Smooth muscle cell (in vitro differentiated cells): Measurements from ENCODE around the gene B3GAT1. TPM values are rescaled to one million over a fixed set of nuclear protein-coding genes. Genes with fewer than 3 reads are reported as not detected.

Experiments used
- DNase-seq: peaks from one replicate; lab custom pipeline; 2025; ENCODE audit not compliant: unreplicated experiment; lab: John Stamatoyannopoulos, UW
- H2AFZ ChIP-seq: fragments of 200-600 bp; sonication (generic); 2 replicates; pipeline ENCODE4 v1.6.0; 2016; ENCODE audit warnings: antibody characterized with exemption, low read depth, mild to moderate bottlenecking
- H3F3A ChIP-seq: fragments of 200-600 bp; sonication (generic); 2 replicates; pipeline ENCODE4 v1.6.0; 2017; ENCODE audit warnings: antibody characterized with exemption, low read depth
- H3K27ac ChIP-seq: fragments of 200-600 bp; sonication (generic); 2 replicates; pipeline ENCODE4 v1.5.1; 2016; ENCODE audit warnings: low read depth, mild to moderate bottlenecking
- H3K27me3 ChIP-seq: fragments of 200-600 bp; sonication (generic); 2 replicates; pipeline ENCODE4 v1.6.1; 2016; ENCODE audit warnings: low read depth, mild to moderate bottlenecking
- H3K36me3 ChIP-seq: fragments of 200-600 bp; sonication (generic); 2 replicates; pipeline ENCODE4 v1.5.1; 2016; ENCODE audit warnings: low read depth
- H3K4me1 ChIP-seq: fragments of 200-600 bp; sonication (generic); 2 replicates; pipeline ENCODE4 v1.5.1; 2016; ENCODE audit warnings: low read depth
- H3K4me2 ChIP-seq: fragments of 200-600 bp; sonication (generic); 2 replicates; pipeline ENCODE4 v1.6.0; 2016; ENCODE audit warnings: mild to moderate bottlenecking
- H3K4me3 ChIP-seq: fragments of 200-600 bp; sonication (generic); 2 replicates; pipeline ENCODE4 v1.5.1; 2016; ENCODE audit warnings: mild to moderate bottlenecking
- H3K79me2 ChIP-seq: fragments of 200-600 bp; sonication (generic); 2 replicates; pipeline ENCODE4 v1.6.0; 2016; ENCODE audit warnings: low read depth, mild to moderate bottlenecking
- H3K9ac ChIP-seq: fragments of 200-600 bp; sonication (generic); 2 replicates; pipeline ENCODE4 v1.6.0; 2016; ENCODE audit warnings: low read depth
- H3K9me3 ChIP-seq: fragments of 200-600 bp; sonication (generic); replicated peaks from 2 replicates; pipeline ENCODE4 v1.5.1; 2016; ENCODE audit warnings: low read depth
- H4K20me1 ChIP-seq: fragments of 200-600 bp; sonication (generic); 2 replicates; pipeline ENCODE4 v1.6.0; 2016; ENCODE audit warnings: low read depth
- WGBS: methylation state at CpG from one replicate; pipeline ENCODE4 v1.1.7; 2016; ENCODE audit warnings: low lambda C conversion rate; 5-methylcytosine and 5-hydroxymethylcytosine counted together
- polyA plus RNA-seq: library from polyadenylated mRNA; unstranded; fragments of >200 nt; fragmentation: Nextera tagmentation; extraction: Ambion mirVana; gene quantifications from 2 replicates; pipeline ENCODE4 v1.2.1, GENCODE V29; 2016
- total RNA-seq: library from RNA; depleted of rRNA; stranded (reverse); fragments of >200 nt; gene quantifications from 2 replicates; pipeline ENCODE4 v1.2.3, GENCODE V29; 2014
- TF ChIP-seq, protein P1 (sequence below): fragments of 200-600 bp; sonication (generic); IDR thresholded peaks from 2 replicates; pipeline ENCODE4 v1.5.1; 2017; ENCODE audit warnings: borderline replicate concordance, mild to moderate bottlenecking, antibody characterized with exemption; ENCODE audit not compliant: insufficient read depth, poor library complexity, severe bottlenecking

Gene B3GAT1
- total and polyA plus RNA-seq, 2 experiments from 2014 or later = not detected

DNA sequence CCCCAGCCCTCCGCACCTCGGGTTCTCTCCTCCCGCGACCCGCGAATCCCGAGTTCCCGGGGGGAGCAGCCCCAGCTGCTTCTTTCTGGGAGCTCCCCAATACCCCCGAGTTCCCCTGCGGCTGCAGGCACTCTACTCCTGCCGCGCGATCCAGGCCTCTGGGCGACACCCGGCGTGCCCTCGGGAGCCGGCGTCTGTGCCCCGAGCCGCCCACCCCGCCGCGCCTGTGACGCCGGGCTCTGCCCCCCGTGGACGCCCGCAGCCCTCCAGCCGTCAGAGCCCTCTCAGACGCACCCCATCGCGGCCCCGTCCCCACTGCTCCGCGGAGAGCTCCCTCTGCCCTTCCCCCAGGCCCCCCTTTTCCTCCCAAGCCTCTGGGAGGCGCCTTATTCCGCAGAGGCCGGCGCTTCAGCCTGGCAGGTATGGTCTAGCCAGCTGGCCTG lies 79.8 kb downstream of the B3GAT1 start:
- TF ChIP-seq, protein P1, sequence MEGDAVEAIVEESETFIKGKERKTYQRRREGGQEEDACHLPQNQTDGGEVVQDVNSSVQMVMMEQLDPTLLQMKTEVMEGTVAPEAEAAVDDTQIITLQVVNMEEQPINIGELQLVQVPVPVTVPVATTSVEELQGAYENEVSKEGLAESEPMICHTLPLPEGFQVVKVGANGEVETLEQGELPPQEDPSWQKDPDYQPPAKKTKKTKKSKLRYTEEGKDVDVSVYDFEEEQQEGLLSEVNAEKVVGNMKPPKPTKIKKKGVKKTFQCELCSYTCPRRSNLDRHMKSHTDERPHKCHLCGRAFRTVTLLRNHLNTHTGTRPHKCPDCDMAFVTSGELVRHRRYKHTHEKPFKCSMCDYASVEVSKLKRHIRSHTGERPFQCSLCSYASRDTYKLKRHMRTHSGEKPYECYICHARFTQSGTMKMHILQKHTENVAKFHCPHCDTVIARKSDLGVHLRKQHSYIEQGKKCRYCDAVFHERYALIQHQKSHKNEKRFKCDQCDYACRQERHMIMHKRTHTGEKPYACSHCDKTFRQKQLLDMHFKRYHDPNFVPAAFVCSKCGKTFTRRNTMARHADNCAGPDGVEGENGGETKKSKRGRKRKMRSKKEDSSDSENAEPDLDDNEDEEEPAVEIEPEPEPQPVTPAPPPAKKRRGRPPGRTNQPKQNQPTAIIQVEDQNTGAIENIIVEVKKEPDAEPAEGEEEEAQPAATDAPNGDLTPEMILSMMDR = no peak
- Histone ChIP-seq H3K4me2 (peak overlapping the region; percentile 88), H3K27ac (no peak overlapping the region)

GRCh38 chr11:134331354-134332188 lies 80.5 kb downstream of the B3GAT1 start, which contains the start of gene GLB1L2:
GLB1L2 (plus strand) TSS chr11:134331988; CDS start chr11:134332062, 74 bp downstream.
- 1% methylated on average over 44 of the region's 80 CpGs for WGBS
- Histone ChIP-seq H3K36me3 (no peaks in the 10 kb centered on the region), H3K27me3 (peaks cover 18% of the 10 kb centered on the region), H3K4me2 (peak within 1 kb of the TSS; percentile 94), H2AFZ (peak within 1 kb of the TSS; percentile 87), H3F3A (no peaks in the 10 kb centered on the region), H4K20me1 (no peaks in the 10 kb centered on the region), H3K4me1 (peaks cover 6% of the 10 kb centered on the region), H3K27ac (no peak within 1 kb of the TSS), H3K79me2 (no peaks in the 10 kb centered on the region), H3K9me3 (no peaks in the 10 kb centered on the region), H3K4me3 (peak within 1 kb of the TSS; percentile 57), H3K9ac (no peak within 1 kb of the TSS)
- DNase-seq = peak; percentile 32
- TF ChIP-seq, protein P1 = no peak

More for the DNA sequence above, 79.8 kb downstream of the B3GAT1 start:
- no peaks in the 10 kb centered on the region for H3F3A ChIP-seq
- H3K27me3 ChIP-seq = peaks cover 18% of the 10 kb centered on the region
- no peak for DNase-seq
- H3K9me3 ChIP-seq = no peaks in the 10 kb centered on the region
- H3K4me3 ChIP-seq = peak overlapping the region; percentile 51
- H3K9ac ChIP-seq = no peak overlapping the region
- WGBS = under 1% methylated on average over 13 of the region's 40 CpGs
- peaks cover 6% of the 10 kb centered on the region for H3K4me1 ChIP-seq
- H4K20me1 ChIP-seq = no peaks in the 10 kb centered on the region
- H3K36me3 ChIP-seq = no peaks in the 10 kb centered on the region
- H2AFZ ChIP-seq = peak overlapping the region; percentile 63
- no peaks in the 10 kb centered on the region for H3K79me2 ChIP-seq

- no peaks in the 10 kb centered on the region for H3K79me2 ChIP-seq
- no peak overlapping the region for H3K27ac ChIP-seq
- peak overlapping the region; percentile 57 for H3K4me3 ChIP-seq
- peaks cover 6% of the 10 kb centered on the region for H3K4me1 ChIP-seq
- peak overlapping the region; percentile 94 for H3K4me2 ChIP-seq
- H3K9ac ChIP-seq = no peak overlapping the region
- no peaks in the 10 kb centered on the region for H3K36me3 ChIP-seq
- no peak for DNase-seq
- 37% methylated on average over 22 of the region's 22 CpGs for WGBS
- H3F3A ChIP-seq = no peaks in the 10 kb centered on the region
- peak overlapping the region; percentile 87 for H2AFZ ChIP-seq
- TF ChIP-seq, protein P1 = no peak
- peaks cover 18% of the 10 kb centered on the region for H3K27me3 ChIP-seq
- H3K9me3 ChIP-seq = no peaks in the 10 kb centered on the region
- H4K20me1 ChIP-seq = no peaks in the 10 kb centered on the region
These were observed 81.3 kb downstream of the B3GAT1 start for GRCh38 chr11:134330611-134331353.

Other genes starting within 250 kb of the B3GAT1 start
- gene NCAPD3, start 188.3 kb downstream of the B3GAT1 start, total RNA-seq = 11.0 and 12.9 TPM in 2 replicates
- gene NCAPD3, start 188.3 kb downstream of the B3GAT1 start, polyA plus RNA-seq = 6.6 and 11.6 TPM in 2 replicates
- 30.7 and 32.0 TPM in 2 replicates for gene VPS26B, start 187.6 kb downstream of the B3GAT1 start, total RNA-seq
- 37.1 and 48.4 TPM in 2 replicates for gene VPS26B, start 187.6 kb downstream of the B3GAT1 start, polyA plus RNA-seq
- 49.7 and 53.1 TPM in 2 replicates for gene THYN1, start 158.9 kb downstream of the B3GAT1 start, total RNA-seq
- 41.3 and 45.4 TPM in 2 replicates for gene THYN1, start 158.9 kb downstream of the B3GAT1 start, polyA plus RNA-seq
- gene ACAD8, start 158.7 kb downstream of the B3GAT1 start, total RNA-seq = 12.4 and 14.7 TPM in 2 replicates
- 11.5 and 11.7 TPM in 2 replicates for gene ACAD8, start 158.7 kb downstream of the B3GAT1 start, polyA plus RNA-seq
- gene GLB1L3, start 135.9 kb downstream of the B3GAT1 start, total RNA-seq = not detected in 2 replicates
- gene GLB1L3, start 135.9 kb downstream of the B3GAT1 start, polyA plus RNA-seq = not detected in 2 replicates
- 0.40 and 1.3 TPM in 2 replicates for gene GLB1L2, start 80.3 kb downstream of the B3GAT1 start, total RNA-seq
- 0.25 and 0.83 TPM in 2 replicates for gene GLB1L2, start 80.3 kb downstream of the B3GAT1 start, polyA plus RNA-seq